BE2C (cell line): ENCODE results near the gene BTBD2.

Experiments used
- DNase-seq: peaks from one replicate; pipeline ENCODE4 v3.0.0-alpha.2; 2020
- H3K27me3 ChIP-seq: fragments of 250-450 bp; sonication (Bioruptor Pico); 2 replicates; pipeline ENCODE4 v1.5.1; 2020; ENCODE audit warnings: mild to moderate bottlenecking
- H3K36me3 ChIP-seq: fragments of 250-450 bp; sonication (Bioruptor Pico); 2 replicates; pipeline ENCODE4 v1.5.1; 2020; ENCODE audit warnings: mild to moderate bottlenecking
- H3K4me1 ChIP-seq: fragments of 250-450 bp; sonication (Bioruptor Pico); 2 replicates; pipeline ENCODE4 v1.5.1; 2020
- H3K4me3 ChIP-seq: 2 replicates; pipeline ENCODE4 v1.5.1; 2011; ENCODE audit warnings: low read depth, low read length
- H3K9me3 ChIP-seq: fragments of 250-450 bp; sonication (Bioruptor Pico); 2 replicates; pipeline ENCODE4 v1.5.1; 2020
- CTCF ChIP-seq: IDR thresholded peaks from 2 replicates; pipeline ENCODE4 v1.5.1; 2012; ENCODE audit warnings: mild to moderate bottlenecking, low read depth, low read length

The BTBD2 gene

DNA sequence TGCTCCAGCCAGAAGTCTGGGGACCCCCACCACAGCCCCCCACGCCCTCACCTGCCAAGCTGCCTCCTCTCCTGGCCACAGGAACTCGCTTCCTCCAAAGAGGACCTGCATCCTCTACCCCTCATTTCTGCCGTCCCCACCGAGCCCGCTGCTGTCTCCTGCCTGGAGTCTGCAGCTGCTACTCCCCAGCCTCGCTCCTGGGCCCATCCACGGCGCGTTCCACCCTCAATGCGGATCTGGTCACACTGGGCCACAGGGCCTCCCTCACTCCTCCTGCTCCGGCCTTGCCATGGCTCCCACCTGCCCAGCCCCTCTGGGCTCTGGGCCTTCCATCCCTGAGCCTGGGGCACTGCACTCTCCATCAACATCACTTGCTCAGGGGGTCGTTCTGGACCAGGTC is 4.3 kb downstream of the BTBD2 start:
- Histone ChIP-seq H3K36me3 (peaks cover 2% of the 10 kb centered on the region; the same call in 1 of the 2 replicates), H3K4me3 (no peak overlapping the region), H3K27me3 (no peaks in the 10 kb centered on the region), H3K4me1 (no peaks in the 10 kb centered on the region), H3K9me3 (no peaks in the 10 kb centered on the region)
- DNase-seq, result no peak
- no peak for TF ChIP-seq CTCF

DNA sequence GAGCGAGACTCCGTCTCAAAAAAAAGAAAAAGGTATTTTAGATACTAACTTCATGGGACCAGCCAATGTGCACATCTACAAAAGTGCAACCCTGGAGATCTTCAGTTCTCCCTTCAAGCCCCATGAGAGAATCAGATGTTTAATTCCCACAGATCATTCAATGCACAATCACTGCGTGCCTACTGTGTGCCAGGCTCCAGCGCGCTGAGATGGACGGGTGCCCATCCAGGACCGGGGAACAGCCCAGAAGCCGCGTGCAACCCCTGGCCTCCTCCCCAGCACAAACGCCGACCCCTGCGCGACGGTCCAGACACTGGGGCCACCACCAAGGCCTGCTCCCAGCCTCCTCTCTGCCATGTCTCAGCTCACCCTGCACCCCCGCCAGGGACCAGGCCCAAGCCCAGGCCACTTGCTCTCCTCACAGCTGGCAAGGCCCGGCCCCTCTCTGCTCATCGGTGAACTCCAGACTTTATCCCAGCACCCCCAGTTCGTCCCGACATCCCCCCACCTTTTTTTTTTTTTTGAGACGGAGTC is 5.3 kb downstream of the BTBD2 start:
- no peak for DNase-seq
- Histone ChIP-seq H3K36me3 (peaks cover 2% of the 10 kb centered on the region; the same call in 1 of the 2 replicates), H3K27me3 (no peaks in the 10 kb centered on the region), H3K4me1 (no peaks in the 10 kb centered on the region), H3K9me3 (no peaks in the 10 kb centered on the region), H3K4me3 (no peak overlapping the region)
- no peak for TF ChIP-seq CTCF

GRCh38 chr19:2003874-2004273 is 11.6 kb downstream of the BTBD2 start:
- Histone ChIP-seq H3K4me1 (no peaks in the 10 kb centered on the region), H3K9me3 (no peaks in the 10 kb centered on the region), H3K4me3 (no peak overlapping the region), H3K36me3 (peaks cover 23% of the 10 kb centered on the region), H3K27me3 (no peaks in the 10 kb centered on the region)
- no peak for DNase-seq
- no peak for TF ChIP-seq CTCF

GRCh38 chr19:1999856-2000515 is 15.5 kb downstream of the BTBD2 start:
- Histone ChIP-seq H3K9me3 (no peaks in the 10 kb centered on the region), H3K27me3 (no peaks in the 10 kb centered on the region), H3K4me1 (no peaks in the 10 kb centered on the region), H3K36me3 (peaks cover 26% of the 10 kb centered on the region), H3K4me3 (no peak overlapping the region)
- DNase-seq, result no peak
- TF ChIP-seq CTCF, result no peak

DNA sequence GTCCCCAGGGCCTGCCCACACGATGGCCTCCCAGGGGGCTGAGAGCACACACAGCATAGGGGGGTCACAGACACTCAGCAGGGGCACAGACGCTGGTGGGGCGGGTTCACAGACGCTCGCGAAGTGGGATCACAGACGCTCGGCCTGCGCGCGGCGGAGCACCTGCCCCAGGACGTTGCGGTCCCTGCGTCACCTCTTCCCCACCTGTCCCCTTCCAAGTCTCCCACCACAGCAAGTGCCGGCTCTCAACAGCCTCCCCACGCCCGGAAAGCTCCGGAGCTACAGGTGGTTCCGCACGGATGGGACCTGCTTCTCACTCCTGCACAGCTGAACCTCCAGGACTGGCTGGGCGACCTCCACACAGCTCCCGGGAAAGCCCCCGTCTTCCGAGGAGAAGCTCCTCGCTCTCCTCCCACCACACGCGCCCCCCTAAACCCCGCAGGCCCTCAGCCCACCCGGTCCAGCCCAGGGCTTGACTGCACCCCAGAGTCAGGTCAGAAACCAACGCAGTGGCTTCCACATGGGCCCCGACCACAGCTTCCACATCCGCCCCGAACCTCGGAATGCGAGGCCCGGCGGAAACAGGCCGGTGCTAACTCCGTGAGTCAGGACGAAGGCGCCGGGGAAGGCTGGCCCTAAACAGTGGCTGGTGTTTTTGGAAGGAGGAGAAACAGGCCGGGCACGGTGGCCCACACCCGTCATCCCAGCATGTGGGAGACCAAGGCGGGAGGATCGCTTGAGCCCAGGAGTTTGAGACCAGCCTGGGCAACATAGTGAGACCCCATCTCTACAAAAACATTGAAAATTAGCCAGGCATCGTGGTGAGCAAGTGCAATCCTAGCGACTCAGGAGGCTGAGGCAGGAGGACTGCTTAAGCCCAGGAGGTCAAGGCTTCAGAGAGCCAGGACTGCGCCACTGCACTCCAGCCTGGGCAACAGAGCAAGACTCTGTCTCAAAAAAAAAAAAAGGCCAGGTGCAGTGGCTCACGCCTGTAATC is 16.5 kb downstream of the BTBD2 start:
- no peak for TF ChIP-seq CTCF
- Histone ChIP-seq H3K4me3 (no peak overlapping the region), H3K36me3 (peaks cover 26% of the 10 kb centered on the region), H3K4me1 (no peaks in the 10 kb centered on the region), H3K27me3 (no peaks in the 10 kb centered on the region), H3K9me3 (no peaks in the 10 kb centered on the region)
- no peak for DNase-seq
